SK-N-SH (cell line): ENCODE results near the gene PRR20G.

Experiments
- CTCF ChIP-seq: fragments of 200-600 bp; sonication (generic); IDR thresholded peaks from 2 replicates; pipeline ENCODE4 v1.6.1; 2017; ENCODE audit warnings: antibody characterized with exemption, mild to moderate bottlenecking, moderate library complexity
- EP300 ChIP-seq, 2 experiments: IDR thresholded peaks; 2 replicates each; pipeline versions ENCODE4 v1.4.0 to v1.6.1; 2012; ENCODE audit warnings: borderline replicate concordance in 1 of 2, low read depth in 1 of 2, low read length in 1 of 2
- EZH2phosphoT487 ChIP-seq: fragments of 200-600 bp; sonication (generic); IDR thresholded peaks from 2 replicates; pipeline ENCODE4 v1.6.1; 2017; ENCODE audit warnings: low read depth, mixed run types, mild to moderate bottlenecking, antibody characterized with exemption, moderate library complexity, borderline replicate concordance
- FOXM1 ChIP-seq: IDR thresholded peaks from 2 replicates; pipeline ENCODE4 v1.4.0; 2012; ENCODE audit warnings: low read depth, mild to moderate bottlenecking
- MAX ChIP-seq: IDR thresholded peaks from 2 replicates; pipeline ENCODE4 v1.4.0; 2012; ENCODE audit warnings: low read depth
- NRF1 ChIP-seq: IDR thresholded peaks from 2 replicates; pipeline ENCODE4 v1.6.1; 2012; ENCODE audit warnings: low read depth, mild to moderate bottlenecking, low read length
- POLR2AphosphoS5 ChIP-seq: IDR thresholded peaks from 2 replicates; pipeline ENCODE4 v1.6.1; 2012; ENCODE audit warnings: low read depth, low read length
- REST ChIP-seq: IDR thresholded peaks from 2 replicates; pipeline ENCODE4 v1.6.1; 2012; ENCODE audit warnings: mild to moderate bottlenecking, low read depth, low read length, moderate library complexity
- TCF12 ChIP-seq: IDR thresholded peaks from 2 replicates; pipeline ENCODE4 v1.4.0; 2012
- TEAD4 ChIP-seq: IDR thresholded peaks from 2 replicates; pipeline ENCODE4 v1.4.0; 2012; ENCODE audit warnings: mild to moderate bottlenecking, borderline replicate concordance; ENCODE audit not compliant: insufficient read depth
- USF1 ChIP-seq: IDR thresholded peaks from 2 replicates; pipeline ENCODE4 v1.4.0; 2012; ENCODE audit warnings: low read depth, borderline replicate concordance
- YY1 ChIP-seq: IDR thresholded peaks from 2 replicates; pipeline ENCODE4 v1.4.0; 2012; ENCODE audit warnings: low read depth, mild to moderate bottlenecking
- ZBTB33 ChIP-seq: IDR thresholded peaks from 2 replicates; pipeline ENCODE4 v1.4.0; 2012; ENCODE audit warnings: low read depth, borderline replicate concordance

GRCh38 chr3:127252446-127252845 lies 35.4 kb downstream of the PRR20G start:
- TF ChIP-seq REST = no peak
- no peak for TF ChIP-seq TCF12
- no peak for TF ChIP-seq FOXM1
- no peak for TF ChIP-seq CTCF
- no peak for TF ChIP-seq YY1
- TF ChIP-seq EP300 (IDR thresholded peaks at IDR 0.05; ENCODE audit: borderline replicate concordance in 1 of 2, low read depth in 1 of 2, low read length in 1 of 2) = no peak
- no peak for TF ChIP-seq NRF1
- TF ChIP-seq MAX = no peak
- no peak for TF ChIP-seq USF1
- TF ChIP-seq ZBTB33 = no peak
- no peak for TF ChIP-seq TEAD4
- no peak for TF ChIP-seq EZH2phosphoT487
- no peak for TF ChIP-seq POLR2AphosphoS5
